KG1 (cell line): Measurements from ENCODE around the gene MOSMO.
"Not testable (repeated sequence)": the region's sequence is repeated elsewhere in the genome, so short reads cannot be mapped to it uniquely, and the experiment has no call there.

Experiments
- DNase-seq: peaks from one replicate; lab custom pipeline; 2025; lab: John Stamatoyannopoulos, UW

The MOSMO gene

DNA sequence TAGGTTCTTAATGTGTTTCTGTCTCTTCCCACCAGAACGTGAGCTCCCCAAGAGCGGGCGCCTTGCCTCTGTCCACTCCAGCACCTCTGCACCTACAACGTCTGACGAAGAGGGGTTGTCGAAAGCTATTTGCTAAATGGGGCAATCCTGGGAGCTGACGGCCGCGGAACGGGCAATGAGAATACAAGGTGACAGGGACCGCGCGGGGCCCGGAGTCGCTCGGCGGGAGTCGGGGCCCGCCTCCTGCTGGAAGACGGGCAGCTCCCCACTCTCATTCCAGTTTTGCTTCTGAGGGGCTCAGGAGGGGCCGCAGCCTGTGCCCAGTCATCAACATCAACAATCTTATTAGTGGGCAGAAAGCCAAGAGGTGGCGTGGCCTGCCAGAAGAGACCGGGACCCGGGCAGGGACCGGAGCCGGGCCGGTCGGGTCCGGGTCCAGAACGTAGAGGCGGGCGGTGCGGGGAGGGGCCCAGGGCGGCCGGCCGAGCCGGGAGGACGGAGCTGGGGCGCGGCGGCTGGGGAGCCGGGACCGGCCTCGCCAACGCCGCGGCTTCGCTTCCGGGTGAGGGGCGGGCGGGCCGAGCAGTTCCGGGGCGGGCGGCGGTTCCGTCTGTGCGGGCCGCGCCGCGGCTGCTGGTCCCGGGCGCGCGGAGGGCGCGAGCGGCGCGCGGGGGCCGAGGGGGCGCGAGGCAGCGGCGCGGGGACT lies at the start of gene MOSMO:
Gene MOSMO, plus strand, starts transcription at position 603 of the 706 bp plus-strand sequence. CDS start 191 bp downstream, outside the sequence.
- DNase-seq = no peak

DNA sequence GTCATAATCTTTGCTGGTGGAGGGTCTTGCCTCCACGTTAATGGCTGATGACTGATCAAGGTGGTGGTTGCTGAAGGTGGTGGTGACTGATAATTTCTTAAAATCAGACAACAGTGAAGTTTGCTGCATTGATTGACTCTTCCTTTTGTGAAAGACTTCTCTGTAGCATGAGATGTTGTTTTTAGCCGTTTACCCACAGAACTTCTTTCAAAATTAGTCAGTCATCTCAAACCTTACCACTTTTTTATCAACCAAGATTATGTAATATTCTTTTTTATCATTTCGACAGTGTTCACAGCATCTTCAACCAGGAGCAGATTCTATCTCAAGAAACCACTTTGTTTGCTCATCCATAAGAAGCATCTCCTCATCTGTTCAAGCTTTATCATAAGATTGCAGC lies 48.9 kb upstream of the MOSMO start:
- no peak for DNase-seq

DNA sequence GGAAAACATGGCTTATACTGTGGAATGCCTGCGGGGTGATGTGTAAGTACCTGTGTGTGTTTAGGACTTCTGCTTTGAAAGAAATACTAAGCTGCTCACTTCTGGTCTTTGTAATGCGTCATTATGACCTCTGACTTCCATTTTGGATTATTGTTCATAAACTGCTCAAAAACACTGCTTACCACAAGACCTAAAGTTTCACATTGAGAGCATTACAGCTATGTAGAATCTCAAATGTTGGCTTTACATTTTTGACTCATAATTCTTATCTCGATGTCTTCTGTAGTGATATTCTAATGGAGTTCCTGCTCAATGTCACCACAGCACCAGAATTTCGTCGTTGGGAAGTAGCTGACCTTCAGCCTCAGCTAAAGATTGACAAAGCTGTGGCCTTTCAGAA lies 45.4 kb upstream of the MOSMO start:
- no peak for DNase-seq

DNA sequence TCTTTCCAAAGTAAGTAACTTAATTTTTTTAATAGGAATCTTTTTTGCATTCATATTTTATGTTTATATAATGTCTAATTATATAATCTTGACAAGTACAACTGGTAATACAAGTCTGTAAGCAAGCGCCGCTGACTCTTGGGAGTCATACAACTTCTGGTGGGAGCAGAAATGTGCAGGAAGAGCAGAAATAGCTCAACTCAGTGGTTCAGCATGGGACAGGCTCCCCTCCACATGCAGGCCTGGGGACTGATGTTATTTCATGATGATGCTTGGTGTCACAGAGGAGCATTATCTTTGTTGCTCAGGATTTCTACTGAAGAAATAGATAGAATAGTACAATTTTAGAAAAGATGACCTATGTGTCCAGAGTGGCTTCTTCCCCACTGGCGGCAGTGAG lies 44.0 kb upstream of the MOSMO start:
- no peak for DNase-seq

DNA sequence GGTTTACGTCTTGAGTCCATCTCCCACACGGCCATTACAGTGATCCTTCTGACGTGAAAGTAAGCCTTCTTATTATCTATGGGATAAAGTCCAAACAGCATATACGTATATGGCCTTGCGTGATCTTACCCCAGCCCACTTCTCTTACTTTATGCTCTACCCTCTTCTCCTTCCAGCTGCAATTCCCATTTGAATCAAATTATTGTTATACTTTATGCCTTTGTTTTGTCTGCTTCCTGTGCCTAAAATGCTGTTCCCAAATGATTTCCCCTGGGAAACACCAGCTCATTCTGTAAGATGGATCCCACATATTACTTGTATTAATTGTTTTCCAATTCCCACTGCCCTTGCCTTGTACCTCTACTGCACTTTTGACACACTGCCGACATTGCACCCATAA lies 43.6 kb upstream of the MOSMO start:
- no peak for DNase-seq

DNA sequence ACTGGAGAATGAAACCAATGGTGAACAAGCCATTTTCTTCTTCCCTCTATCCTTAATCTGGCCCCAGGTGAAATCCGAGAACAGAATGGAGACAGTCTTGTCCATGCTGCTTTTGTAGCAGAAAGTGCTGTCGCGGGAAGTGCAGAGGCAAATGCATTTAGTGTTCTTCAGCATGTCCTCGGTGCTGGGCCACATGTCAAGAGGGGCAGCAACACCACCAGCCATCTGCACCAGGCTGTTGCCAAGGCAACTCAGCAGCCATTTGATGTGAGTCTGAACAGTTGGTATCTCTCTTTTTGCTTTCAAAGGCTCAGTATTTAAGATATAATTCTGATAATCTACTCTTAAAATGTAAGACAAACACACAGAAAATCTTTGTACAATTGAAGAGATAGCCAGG lies 36.1 kb upstream of the MOSMO start:
- no peak for DNase-seq

DNA sequence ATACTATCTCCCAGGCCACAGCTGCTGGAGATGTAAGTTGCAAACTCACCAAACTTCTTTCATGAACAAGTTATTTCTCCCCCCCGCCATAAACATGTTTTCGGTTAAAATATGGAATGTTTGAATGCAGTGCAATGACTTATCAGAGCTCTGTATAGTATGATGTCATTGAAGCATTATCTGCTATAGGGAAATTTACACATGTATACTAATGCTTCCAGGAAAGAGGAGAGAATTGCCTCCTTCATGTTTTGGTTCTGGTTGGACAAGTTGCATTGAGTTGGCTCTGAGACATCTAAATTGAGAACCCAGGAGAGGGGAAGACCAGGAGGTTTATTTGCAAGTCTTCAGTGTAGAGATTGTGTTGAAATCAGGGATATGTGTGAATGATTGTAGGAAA lies 34.0 kb upstream of the MOSMO start:
- DNase-seq = no peak

DNA sequence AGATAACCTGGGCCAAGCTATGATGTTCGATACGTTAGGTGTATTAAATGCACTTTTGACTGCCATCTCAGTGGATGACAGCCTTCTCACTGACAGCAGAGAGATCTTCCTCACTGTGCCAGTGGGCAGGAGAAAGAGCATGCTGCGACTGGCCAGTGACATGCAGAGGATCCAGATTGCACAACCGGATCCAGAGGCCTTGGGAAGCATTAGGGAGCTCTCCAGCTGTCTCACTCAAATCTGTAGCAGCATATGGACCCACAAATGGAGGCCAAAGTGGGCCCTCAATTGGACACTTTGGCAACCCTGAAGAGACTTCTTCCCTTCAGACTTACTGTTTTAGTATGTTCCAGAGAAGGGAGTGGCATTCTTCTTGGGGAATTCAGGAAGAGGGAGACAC lies 27.9 kb upstream of the MOSMO start:
- DNase-seq = no peak

DNA sequence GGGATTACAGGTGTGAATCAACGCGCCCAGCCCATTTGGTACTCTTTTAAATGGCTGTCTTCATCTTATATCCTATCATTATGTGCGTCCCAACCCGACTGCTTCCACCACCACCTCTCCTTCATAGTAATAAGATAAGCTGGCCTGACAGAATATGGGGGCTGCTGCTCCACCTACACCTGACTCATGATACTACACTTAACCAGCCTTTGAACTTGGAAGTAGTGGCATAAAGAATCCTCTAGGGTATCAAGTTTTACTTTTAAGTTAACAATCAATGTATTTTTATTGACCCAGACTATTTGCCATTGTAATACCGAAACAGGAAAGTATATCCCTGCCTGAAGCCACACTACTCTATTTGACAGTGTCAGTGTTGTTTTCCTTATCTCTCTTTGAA lies 25.8 kb upstream of the MOSMO start:
- no peak for DNase-seq

DNA sequence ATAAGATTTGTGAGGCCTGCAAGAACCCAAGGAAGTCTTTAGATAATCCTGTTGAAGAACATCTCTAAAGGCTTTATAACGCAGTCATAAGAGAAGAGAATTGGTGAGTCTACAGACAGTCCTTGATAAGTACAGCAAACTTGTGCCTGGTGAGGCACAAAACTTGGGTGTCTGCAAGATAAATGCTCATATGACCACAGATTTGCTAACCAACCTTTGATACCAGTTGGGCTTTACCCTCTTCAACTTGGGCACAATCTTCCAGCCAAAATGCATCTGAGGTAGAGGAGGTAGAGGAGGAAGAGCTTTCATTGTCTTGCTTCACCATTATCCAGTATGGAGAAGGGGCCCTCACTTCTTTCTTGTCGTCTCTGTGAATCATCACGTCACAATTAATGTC lies 23.8 kb upstream of the MOSMO start:
- DNase-seq = no peak

DNA sequence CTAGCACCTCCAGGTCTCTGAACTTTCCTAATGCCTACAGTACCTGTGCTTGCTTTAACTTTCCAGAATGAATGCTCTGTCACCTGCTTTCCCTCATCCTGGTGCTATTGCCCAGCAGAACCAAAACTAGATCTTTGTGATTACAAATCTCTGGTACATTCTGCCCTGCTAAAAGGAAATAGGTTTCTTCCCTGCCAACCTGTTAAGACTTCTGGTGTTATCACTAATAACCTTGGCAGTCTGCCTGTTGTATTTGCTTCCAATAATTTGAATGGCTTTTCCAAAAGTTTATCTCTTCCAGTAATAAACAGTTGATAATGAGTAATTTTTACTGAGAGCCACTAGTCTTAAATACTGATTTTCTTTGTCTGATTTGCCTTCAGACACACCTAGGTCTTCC lies 22.4 kb upstream of the MOSMO start:
- DNase-seq = no peak

DNA sequence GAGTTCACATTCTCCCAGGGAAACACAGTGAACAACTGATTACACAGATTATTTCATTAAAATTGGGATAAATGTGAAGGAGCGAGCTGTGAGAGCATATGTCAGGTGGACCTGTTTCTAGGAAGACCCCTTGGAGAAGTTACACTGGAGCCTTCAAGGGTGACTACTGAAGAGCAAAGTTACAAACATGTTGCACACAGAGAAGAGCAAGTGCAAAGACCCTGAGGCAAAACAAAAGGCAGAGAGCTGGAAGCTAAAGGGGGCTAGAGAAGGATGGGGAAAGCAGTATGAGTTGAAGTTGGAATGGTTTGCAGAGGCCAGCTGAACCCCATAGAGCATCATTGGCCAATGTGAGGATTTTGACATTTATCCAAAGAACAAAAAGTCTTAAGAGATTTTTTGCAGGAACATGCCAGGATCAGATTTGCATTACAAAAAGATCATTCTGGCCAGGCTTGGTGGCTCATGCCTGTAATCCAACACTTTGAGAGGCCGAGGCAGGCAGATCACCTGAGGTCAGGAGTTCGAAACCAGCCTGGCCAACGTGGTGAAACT lies 21.1 kb upstream of the MOSMO start:
- no peak for DNase-seq

DNA sequence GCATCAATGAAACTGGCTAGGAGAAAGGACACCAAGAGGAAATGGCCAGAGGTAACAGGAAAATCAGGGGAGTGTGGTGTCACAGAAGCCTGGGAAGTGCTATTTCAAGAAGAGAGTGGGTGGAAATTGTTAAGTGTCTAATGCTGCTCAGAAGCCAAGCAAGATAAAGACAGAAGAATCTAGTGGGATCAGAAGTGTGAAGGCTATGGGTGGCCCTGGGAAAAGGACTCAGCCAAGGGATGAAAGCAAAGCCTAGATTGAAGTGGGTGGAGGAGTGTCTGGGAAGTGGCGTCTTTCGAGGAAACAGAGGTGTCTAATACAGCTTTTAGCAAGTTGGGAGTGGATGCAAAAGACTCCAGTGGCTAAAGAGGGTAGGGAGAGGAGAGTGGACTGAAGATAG lies 20.4 kb upstream of the MOSMO start:
- no peak for DNase-seq

DNA sequence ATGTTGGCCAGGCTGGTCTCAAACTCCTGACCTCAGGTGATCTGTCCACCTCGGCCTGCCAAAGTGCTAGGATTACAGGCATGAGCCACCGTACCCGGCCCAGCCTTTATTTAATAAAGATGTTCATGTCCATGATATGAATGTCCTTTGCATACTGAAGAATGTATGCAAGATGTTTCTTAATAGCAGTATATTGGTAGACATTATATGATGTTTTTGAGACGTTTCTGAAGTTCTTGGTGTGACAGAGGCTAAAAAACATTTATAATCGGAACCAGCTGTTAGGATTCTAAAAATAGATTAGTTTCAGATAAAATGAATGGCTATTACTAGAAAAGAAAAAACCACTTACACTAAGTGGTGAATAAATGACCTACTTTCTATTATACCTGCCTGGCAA lies 18.8 kb upstream of the MOSMO start:
- DNase-seq = no peak

DNA sequence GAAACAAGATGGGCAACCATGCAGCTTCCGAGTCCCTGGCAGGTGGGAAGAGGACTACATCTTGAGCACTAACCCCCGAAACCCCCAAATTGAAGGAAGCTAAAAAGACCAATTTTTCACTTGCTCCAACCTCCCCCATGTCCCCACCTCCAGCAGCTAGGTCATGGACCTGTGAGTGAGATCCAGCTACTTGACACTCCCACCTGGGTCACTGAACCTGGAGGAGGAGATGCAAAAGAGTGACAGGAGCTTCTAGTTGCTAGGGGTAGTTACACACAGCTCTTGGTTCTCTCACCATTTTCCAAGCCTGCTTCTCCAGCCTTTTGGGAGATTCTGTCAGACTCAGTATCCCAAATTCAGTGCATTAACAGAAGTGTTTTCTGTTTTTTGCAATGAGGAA lies 18.2 kb upstream of the MOSMO start:
- DNase-seq = no peak

DNA sequence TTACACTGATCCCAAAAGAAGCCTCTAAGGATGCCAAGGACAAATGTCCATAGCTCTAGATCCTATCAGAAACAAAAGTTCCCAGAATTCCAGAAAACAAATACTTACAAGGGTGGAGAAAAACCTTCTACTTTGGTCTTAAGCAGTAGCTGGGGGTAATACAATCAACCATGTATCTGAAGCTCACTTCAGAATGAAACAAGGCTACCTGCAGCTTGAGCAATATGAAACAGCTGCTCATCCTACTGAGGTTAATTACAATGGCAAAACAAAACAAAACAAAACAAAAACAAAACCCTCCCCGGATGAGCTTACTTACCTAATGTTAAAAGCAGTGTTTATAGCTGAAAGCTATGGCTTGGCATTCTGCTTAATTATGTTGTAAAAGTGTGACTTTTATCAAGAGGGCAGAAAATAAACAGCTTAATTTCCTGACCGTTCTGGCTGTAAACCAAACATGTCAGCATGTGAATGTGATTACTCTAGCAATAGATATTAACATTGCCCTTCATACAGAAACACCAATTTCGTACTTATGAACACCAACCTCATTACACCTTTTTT lies 17.4 kb upstream of the MOSMO start:
- DNase-seq = no peak

DNA sequence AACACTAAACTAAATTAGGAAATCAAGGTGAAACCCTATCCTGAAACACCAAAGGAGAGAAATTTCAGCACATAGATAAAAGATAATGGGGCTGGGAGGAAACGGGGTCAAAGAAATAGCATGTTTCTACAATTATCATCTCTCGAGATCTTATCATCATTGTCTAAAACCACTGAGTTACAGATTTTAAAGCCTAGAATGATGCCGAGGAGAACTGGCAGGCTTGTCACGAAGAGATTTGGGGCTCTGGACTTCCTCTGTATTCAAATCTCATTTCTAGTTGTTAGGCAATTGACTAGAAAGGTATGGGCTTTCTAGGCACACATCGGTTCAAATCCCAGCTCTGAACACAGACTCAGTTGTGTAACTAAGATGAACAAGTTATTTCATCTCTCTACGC lies 16.3 kb upstream of the MOSMO start:
- DNase-seq = no peak

DNA sequence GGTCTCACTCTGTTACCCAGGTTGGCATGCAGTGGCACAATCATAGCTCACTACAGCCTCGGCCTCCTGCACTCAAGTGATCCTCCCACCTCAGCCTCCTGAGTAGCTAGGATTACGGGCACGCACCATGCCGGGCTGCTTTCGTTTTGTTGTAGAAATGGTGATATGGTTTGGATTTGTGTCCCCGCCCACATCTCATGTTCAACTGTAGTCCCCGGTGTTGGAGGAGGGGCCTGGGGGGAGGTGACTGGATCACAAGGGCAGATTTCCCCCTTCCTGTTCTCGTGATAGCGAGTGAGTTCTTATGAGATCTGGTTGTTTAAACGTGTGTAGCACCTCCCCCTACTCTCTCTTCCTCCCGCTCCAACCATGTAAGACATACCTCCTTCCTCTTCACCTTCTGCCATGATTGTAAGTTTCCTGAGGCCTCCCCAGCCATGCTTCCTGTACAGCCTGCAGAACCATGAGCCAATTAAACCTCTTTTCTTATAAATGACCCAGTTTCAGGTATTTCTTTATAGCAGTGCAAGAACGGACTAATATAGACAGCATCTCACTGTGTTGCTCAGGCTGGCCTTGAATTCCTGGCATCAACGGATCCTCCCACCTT lies 12.9 kb upstream of the MOSMO start:
- DNase-seq = no peak

DNA sequence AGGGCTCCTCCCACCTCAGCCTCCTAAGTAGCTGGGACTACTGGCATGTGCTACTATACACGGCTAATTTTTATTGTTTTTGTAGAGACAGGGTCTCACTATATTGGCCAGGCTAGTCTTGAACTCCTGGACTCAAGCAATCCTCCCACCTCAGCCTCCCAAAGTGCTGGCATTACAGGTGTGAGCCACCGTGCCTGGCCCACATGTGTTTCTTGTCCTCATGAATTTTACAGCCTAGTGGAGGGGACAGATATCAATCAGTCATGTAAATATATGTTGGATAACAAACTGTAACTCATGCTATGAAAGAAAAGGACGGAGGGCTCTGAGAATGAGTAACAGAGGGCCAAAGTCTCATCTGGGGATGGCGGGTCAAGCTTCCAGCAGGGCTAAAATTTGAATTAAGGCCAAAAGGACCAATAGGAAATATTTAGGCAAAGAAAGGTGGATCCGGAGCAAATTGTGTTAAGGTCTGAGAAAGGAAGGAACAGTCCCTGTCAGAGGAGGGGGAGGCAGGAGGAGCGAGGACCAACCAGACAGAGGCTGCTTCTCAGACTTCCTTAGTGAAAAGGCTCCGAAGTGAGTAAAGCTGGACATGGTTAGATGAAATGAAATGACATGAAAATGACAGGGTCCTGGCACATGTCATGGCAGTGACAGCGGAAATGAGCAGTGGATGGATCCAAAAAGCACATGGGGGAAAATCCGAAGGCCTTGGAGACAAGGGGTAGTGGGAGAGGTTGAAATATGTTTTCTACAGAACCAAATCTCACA lies 10.8 kb upstream of the MOSMO start:
- no peak for DNase-seq

DNA sequence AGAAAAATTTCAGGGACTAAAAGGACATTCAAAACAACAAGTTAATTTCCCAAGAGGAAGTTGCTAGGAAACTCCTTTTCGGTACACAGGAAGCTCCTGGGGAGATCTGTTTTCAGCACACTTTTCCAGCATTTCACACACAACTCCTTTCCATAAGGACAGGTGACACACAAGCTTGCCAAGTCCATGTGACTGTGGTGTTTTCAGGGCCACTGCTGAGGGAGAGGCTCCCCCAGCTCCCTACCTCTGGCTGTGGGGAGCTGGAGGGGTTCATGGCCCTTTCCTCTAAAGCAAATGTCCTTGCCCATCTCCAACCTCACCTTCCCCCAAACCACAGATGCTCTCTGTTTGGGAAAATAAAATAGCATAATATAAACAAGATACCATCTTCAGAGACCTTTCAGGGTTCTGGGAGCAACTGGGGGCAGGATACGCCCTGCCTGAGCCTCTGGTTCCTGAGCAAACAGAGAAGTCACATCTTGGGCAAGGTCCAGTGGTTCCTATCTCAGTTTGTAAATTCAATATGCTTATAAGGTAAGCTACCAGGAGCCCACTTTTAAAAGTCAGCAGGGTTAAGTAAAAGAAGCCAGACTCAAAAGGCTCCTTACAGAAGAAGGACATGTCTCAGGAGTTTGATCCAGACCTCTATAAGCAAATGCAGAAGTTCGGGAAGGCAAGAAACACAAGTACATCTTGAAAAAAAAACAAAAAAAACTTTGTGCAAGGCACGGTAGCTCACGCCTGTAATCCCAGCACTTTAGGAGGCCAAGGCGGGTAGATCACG lies 10.0 kb upstream of the MOSMO start:
- no peak for DNase-seq

DNA sequence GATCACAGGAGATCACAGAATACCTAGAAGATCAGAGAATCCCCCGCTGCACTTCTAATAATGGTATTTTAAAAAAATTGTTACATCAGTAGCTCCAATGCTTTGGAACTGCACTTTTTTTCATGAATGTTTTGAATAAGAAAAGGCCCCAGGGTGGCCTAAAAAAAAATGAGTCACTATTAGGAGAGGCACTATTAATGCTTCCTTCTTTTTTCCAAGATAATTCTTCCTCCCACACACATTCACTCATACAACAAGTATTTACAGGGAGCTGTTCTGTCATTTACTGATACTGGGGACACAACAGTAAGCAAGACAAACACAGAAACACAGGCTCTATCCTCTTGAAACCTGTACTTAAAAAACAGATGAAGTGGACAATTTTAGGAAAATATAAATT lies 6.3 kb upstream of the MOSMO start:
- DNase-seq = no peak

DNA sequence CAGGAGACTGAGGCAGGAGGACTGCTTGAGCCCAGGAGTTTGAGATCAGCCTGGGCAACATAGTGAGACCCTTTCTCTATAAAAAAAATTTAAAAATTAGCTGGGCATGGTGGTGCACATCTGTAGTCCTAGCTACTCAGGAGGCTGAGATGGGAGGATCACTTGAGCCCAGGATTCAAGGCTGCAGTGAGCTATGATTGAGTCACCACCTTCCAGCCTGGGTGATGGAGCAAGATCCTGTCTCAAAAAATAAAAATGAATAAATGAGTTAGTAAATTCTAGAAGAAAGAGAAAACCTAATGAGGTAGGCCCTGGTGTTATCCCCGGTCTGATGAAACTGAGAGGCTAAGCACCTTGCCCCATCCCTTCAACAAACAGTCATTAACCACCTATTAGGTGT lies 5.9 kb upstream of the MOSMO start:
- DNase-seq = not testable (repeated sequence)
